Esophagus squamous epithelium (tissue), 4 donors: ENCODE measurements around the gene SPTLC3.

Source experiments
- POLR2A ChIP-seq, 4 donors: fragments of 450-650 bp; IDR thresholded peaks; one replicate each; pipeline ENCODE4 v1.6.1; 2017; ENCODE audit warnings: antibody characterized with exemption in 4 of 4, mild to moderate bottlenecking in 4 of 4, moderate library complexity in 3 of 4
- TF ChIP-seq, protein P1 (sequence below), 6 experiments: fragments of 450-650 bp in 4 of 6; fragments of 200-600 bp in 2 of 6; sonication (generic) in 2 of 6; IDR thresholded peaks; one replicate each; pipeline ENCODE4 v1.5.1; 2016 to 2019; ENCODE audit warnings: antibody characterized with exemption in 6 of 6, mild to moderate bottlenecking in 4 of 6, moderate library complexity in 4 of 6

DNA sequence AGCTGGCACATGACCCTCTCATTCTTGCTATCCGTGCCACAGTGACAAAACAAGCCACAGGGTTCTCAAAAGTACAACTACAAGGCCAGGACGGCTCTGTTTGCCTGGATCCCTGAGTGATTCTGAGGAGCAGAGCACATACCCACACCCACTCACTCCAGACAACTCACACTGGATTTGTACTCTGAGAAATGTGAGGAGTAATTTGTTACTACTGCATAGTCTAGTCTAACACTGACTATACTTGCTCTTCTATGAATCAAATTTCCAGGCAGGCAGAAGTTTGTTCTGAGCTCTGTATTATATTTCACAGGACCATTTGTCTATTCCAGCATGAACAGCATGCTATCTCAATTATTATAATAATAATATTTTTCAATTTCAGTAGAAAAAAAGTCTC lies 26.7 kb upstream of the SPTLC3 start:
- no peak for TF ChIP-seq POLR2A (IDR thresholded peaks at IDR 0.05)
- TF ChIP-seq, protein P1, sequence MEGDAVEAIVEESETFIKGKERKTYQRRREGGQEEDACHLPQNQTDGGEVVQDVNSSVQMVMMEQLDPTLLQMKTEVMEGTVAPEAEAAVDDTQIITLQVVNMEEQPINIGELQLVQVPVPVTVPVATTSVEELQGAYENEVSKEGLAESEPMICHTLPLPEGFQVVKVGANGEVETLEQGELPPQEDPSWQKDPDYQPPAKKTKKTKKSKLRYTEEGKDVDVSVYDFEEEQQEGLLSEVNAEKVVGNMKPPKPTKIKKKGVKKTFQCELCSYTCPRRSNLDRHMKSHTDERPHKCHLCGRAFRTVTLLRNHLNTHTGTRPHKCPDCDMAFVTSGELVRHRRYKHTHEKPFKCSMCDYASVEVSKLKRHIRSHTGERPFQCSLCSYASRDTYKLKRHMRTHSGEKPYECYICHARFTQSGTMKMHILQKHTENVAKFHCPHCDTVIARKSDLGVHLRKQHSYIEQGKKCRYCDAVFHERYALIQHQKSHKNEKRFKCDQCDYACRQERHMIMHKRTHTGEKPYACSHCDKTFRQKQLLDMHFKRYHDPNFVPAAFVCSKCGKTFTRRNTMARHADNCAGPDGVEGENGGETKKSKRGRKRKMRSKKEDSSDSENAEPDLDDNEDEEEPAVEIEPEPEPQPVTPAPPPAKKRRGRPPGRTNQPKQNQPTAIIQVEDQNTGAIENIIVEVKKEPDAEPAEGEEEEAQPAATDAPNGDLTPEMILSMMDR (IDR thresholded peaks at IDR 0.05): no peak
